CD4-positive, alpha-beta T cell treated with Interleukin-6 at 100 ng/mL for 8 hours (primary cell): ENCODE measurements around the gene HOXA10.

Source experiments
- DNase-seq: peaks from one replicate; pipeline ENCODE4 v3.0.0-alpha.2; 2020; ENCODE audit warnings: mixed read lengths, low spot score

HOXA10 gene

GRCh38 chr7:27154901-27155815 lies 19.0 kb downstream of the HOXA10 start:
- DNase-seq, result no peak

DNA sequence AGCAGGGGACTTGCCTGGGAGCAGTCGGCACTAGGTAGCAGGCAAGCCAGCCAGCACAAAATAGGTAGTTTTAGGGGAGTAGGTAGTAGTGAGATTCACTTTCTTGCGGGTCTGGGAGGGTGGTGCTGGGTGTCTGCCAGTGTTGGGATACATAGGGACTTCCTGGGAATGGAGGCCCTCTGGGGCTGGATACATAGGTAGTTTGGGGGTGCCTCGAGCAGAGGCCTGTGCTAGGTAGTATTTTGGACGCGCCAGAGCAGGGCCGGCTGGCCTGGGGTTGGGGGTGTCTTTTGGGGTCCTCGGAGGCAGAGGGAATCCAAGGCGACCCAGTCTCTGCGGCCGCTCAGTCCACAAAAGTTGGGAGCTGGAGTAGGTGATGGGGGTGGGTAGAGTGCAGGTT lies 19.8 kb downstream of the HOXA10 start:
- DNase-seq, result no peak

DNA sequence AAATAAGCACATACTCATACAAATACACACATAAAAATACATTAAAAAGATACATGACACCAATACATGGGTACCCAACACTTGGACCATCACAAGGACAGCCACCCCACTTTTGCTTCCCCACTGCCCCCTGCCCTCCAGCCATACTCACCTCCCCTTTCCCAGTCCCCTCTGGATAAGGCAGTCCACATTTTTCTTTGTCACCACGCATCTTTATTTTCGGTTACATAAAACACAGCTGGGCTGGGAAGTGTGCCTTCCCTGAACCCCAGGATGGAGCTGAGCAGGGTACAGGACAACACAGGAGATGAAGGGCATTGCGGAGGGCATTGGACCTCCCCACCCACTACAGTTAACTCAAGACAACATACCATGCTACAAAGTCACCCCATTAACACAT lies 20.6 kb downstream of the HOXA10 start:
- DNase-seq, result no peak

DNA sequence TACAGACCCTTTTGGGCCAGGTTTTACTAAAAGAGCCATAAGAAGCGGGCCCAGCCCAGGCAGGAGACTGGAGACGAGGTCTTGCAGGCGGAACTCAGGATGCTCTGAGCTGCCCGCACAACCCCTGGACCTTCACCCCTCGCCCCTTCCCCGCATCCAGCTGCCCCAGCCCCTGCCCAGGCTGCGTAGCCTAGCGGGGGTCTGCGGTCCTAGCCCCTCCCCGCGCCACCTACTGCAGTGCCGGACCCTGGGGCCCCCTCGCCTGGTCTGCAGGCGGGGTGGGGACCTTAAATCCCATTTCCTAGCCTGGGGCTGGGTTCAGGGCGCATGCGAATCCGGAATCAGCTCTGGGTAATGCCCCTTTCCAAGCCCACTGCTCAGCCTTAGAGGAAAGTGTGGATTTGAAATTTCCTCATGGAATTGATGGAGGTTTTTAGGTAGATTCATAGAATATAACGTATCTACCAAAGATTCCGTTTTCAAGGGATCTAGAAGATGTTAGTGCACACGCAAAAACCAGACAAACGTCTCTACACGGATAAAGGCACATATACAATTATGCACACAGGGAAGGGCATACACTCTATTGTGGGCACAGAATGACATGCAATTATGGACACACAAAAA lies 21.2 kb downstream of the HOXA10 start:
- DNase-seq, result no peak

DNA sequence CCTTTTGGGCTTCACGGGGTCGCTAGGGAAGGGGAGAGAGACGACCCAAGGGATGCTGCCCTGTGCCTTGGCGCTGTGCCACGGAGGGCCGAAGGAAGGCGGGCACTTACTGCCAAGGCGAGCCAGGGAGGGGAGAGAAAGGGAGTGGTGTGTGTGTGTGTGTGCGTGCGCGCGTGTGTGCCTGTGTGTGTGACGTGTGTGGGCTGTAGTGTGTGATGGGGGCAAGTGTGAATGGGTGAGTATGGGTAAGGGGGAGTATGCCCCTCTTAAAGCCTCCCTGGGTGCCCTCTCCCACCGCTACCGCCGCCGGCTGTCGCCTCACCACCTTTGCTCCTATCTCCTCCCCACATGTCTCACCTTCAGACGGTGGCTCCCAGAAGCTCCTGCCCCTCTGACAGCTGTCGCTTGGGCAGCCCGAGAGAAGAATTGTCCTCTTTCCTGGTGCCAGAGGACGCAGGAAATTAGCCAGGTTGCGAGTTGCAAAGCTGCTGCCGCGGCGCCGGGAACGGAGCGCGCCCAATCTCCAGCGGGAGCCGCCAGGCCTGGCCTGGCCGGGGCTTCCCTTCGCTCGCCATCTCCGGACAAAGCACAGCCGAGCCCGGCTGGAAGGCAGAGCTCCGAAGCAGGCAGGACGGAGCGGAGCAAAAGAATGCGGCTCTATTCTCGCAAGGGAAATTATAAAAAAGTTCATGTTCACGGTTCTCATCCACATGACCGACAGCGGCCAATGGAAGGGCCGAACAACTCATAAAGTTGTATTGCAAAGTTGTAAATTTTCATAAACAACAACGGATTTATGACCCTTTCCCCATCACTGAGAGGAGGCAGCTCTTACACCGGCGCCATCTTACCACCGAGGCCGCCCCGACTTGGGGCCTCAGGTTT lies 21.9 kb downstream of the HOXA10 start, which contains the start of gene HOXA3:
Gene HOXA3 (minus strand): TSS at position 653 of the 885 bp plus-strand sequence. CDS start 41,943 bp downstream, outside the sequence.
- DNase-seq, result no peak

DNA sequence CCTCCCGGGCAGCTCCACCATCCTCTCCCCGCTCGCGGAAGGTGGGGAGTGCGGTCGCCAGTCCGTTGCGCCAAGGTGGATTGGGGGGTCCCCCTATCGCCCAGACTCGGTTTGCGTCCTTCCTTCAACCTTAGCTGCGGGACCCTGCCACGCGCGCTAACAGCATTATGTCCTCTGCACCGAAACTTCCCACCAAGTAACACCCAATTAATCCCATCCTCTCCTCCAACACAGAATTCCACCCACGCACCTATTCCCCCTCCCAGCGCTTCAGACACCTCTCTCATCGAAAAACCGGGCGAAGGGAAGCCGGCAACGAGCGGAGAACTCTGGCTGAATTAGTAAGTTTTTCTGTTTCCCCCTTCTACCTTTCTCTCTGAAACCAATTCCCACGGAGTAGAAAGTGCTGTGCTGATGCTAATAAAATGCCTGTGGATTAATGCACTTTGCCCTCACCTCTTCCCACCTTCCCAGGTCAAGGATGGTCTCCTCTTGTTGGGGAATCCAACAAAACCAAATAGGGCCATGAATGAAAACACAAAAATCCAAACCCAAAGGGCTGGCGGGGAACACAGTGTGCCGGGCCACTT lies 22.7 kb downstream of the HOXA10 start:
- no peak for DNase-seq

- peak; percentile 56 for DNase-seq
These were observed 23.4 kb downstream of the HOXA10 start for GRCh38 chr7:27150568-27151340.

DNA sequence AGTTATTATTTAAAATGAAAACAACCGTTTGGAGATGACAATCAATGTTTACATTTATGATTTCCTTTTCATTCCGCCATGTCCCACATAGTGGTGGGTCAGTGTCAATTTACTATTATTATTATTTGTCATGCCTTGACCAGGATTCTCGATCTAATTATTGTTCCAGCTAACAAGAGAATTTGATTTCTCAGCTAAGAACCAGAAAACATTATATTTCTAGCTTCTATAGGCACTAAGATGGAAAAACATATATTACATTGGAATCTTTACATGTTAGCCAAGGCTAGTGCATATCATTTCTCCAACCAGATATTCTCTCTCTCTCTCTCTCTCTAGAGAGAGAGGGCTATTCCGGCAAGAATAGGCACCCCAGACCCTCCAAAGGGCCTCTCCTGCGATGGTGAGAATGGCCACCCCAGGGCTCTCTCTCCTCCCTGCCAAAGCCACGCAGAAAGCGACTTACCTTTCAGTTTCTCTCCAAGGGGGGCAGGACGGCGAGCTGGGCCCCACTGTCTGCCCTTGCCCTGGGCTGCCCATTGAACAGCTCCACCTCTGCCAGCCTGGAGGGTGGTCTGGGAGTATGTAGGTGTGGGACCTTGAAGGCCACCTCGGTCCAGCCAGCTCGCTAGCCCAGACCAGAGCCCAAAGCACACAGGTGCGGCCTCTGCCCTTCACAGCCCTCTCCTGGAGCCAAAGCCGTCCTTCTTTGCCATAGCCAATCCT lies 24.1 kb downstream of the HOXA10 start:
- no peak for DNase-seq

DNA sequence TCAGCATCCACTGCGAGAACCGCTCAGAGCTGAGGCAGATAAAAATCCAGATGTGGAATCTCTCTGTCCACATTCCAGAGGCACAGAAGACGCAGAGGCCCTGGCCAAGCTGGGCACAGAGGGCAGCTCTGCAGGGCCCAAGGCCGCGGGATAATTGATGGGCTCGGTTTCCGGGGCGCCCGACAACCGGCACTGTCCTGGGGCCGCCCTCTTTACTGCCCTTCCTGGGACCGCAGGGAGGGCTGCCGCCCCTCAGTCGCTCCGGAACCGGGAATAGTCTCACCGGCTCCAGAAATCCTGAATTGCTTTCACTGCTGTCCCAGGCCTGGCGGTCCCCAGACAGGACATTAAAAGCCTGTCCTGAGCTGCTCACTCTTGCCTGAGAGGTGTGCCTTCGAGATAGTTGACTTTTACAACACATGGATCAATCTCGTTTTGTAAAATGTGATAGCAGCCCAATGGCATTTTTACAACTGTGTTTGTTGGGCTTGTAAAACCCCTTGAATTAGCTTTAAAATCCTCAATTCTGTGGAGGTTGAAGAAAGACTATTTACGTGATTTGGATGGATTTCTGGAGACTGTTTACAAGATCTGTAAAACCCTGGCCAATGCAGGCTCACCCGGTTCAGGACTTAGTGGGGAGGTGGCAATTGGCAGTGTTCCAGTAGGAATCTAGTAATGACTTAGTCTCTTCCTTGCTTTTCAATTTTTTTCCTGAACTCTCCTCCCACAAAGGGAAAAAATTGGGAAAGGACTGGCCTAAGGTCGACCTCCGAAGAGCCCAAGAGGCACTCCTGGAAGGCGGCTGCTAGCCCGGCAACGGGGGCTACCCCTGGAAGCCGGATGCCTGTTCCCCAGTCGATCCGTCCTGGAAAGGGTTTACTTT lies 25.1 kb downstream of the HOXA10 start:
- DNase-seq, result no peak

DNA sequence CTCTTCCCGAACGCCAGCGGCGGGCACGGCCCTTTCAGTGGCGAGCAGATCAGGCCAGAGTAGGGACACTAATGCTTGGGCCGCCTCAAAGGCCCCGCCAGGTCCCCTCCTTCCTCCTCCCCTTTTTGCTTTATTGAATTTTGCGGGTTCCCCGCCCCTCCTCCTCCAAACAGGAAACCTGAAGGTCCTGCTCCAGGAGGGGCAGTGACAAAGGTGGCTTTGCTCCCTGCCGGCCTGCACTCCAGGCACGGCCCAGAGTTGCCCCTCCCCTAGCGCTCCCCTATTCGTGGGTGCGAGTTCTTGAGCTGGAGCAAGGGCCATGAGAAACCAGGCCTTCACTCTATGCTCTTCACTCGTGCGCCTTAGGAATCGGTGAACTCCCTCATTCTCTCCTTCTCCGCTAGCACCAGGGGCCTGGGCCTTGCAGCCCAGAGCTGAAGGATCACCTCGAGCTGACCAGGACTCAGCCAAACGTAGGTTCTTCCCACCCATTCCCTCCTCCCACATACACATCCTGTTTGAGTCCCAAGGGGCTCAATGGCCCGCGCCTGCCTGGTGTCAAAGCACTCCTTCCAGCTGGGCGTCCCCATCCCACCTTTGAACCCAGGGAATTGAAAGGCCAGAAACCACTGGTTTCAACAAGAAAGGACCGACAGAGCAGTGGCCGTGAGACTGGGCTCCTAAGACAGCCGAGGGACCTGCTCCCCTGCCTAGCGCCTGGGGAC lies 25.9 kb downstream of the HOXA10 start:
- no peak for DNase-seq

DNA sequence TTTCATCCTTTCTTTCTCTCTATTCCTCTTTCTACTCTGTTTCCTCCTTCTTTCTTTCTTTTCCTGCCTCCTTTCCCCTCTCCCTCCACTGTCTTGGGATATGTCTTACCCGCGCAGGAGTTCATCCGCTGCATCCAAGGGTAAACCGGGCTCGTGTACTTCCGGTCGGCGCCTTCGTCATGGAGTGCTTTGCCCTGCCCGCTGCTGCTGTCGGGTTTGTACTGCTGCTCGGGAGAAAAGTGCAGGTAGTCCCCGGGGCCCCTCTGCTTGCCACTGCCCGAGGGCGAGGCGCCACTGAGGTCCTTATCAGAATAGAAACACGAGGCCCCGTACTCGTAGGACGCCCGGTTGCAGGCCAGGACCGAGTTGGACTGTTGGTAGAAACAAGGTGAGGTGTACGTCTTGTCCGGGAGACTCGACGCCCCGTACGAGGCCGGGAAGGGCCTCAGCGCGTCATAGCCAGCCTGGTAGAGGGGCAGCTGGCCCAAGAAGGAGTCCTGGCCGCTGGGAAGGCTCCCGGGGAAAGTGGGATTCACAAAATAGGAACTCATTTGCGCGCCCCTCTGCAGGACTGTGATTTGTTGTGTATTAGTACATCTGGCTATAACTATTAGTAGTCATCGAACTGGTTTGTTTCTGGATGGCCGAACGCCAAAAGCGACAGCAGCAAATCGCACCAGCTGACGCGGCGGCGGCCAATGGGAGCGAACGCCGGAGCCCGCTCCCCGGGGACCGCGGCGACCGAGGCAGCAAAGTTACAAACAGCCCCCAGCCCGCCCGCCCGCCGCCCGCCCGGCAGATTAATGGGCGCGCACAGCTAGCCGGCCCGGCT lies 26.7 kb downstream of the HOXA10 start, which contains the start of gene HOXA6:
Gene HOXA6 (minus strand): TSS at position 576 of the 832 bp plus-strand sequence. CDS start 25 bp downstream, at position 551.
- no peak for DNase-seq

GRCh38 chr7:27146491-27147198 lies 27.5 kb downstream of the HOXA10 start:
- no peak for DNase-seq

DNA sequence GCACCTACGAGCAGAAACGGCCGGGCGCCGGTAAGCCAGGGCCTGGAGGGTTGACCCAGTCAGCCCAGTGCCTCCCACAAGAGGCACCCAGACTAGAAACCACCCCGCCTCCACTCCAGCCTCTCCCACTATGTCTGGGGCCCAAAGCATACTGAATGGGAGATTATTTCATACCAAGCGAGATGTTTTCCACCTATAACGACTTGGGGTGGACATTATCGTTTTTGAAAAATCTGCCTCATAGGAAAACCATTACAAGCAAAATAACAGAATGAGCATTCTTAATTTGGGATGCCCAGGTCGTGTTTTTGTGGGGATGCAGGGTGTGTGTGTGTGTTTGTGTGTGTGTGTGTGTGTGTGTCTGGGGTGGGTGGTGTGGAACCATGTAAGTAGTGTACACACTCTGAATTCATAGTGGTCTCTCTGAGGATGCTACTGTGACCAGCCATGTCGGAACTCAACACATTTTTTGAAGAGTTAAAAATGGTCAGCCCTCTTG lies 28.2 kb downstream of the HOXA10 start:
- no peak for DNase-seq

GRCh38 chr7:27145165-27145913 lies 28.8 kb downstream of the HOXA10 start:
- DNase-seq, result no peak

GRCh38 chr7:27144781-27145164 lies 29.3 kb downstream of the HOXA10 start:
- DNase-seq, result no peak
